Measurements from ENCODE around the gene ABLIM1. TPM values are rescaled to one million over a fixed set of nuclear protein-coding genes. Genes with fewer than 3 reads are reported as not detected.
A peak's percentile ranks its signal among the peaks of the same experiment; 100 is the strongest.

ABLIM1 gene
- total and polyA plus RNA-seq, 2 of the 13 experiments (the other 11 are each of a cell fraction or from before 2014, with no cell fraction given) = 59.4 to 92.7 TPM

DNA sequence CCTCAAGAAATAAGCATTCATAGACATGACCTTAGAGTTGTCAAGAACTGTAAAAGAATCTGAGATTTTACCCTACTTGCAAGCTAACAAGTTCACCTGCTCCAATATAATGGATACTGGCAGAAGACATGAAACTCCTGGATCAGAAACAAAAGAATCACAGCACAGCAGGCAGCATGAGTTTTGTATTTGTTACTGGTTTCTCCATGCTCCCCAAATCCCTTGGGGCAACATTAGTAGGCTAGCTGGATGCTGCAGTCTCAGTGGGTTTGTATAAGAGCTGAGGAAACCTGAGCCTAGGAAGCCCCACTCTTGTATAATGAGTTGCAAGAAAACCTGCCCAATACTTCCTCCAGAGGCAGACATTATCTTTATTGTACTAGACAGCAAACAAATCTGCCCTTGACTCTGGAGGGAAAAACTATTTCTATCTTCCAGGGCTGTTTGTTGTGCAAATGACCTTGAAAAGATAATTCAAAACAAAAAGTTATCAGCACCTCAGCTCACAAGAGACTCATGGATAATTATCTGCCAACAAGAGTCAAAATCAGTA is 64.8 kb downstream of the ABLIM1 start (continued):
- TF ChIP-seq EP300 (IDR thresholded peaks at IDR 0.05; ENCODE audit: low read depth in 2 of 2, low read length in 2 of 2) (no peak), EP300 (CRISPR knock-in tag; IDR thresholded peaks at IDR 0.05; ENCODE audit: borderline replicate concordance) (no peak), ELF3 (CRISPR knock-in tag; IDR thresholded peaks at IDR 0.05) (0 out of 2 replicates have a peak, but pooled peaks have one; percentile 26), ZNF3 (CRISPR knock-in tag; IDR thresholded peaks at IDR 0.05) (no peak), RXRB (CRISPR knock-in tag; IDR thresholded peaks at IDR 0.05; ENCODE audit: borderline replicate concordance) (peak; percentile 42; the same call in 1 of the 2 replicates), SOX13 (IDR thresholded peaks at IDR 0.05) (no peak), SOX13 (CRISPR knock-in tag; conservative IDR thresholded peaks at IDR 0.05 in 1 of 2, IDR thresholded peaks at IDR 0.05 in 1 of 2) (peak in 1 of 2 experiments; percentile 35; a peak in 1 of 4 replicates)

DNA sequence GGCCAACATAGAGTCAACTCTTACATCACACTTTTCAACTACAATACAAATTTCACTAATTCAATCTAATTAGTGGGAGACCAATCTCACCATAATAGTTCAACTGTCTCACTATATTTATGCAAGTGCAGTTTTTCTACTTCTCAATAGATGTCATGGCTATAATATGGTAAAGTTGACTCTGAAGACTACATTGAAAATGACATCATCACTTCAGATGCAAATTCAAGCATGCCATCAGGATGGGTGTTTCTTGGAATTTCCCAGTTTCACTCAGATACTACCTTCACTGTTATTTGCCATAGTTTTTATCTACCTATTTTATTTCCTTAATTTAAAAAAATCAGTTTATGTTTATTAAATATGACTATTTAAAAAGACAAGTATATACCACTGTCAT is 67.1 kb downstream of the ABLIM1 start:
- ChIA-PET CTCF (ENCODE audit: low intra/inter-chr PET ratio, low total read pairs) (no interaction called here), POLR2A (no interaction called here)
- Histone ChIP-seq H2AFZ (ENCODE audit: low read length) (no peak overlapping the region), H3K4me1 (ENCODE audit: insufficient read depth, low read length) (peaks cover 15% of the 10 kb centered on the region), H3K36me3 (replicated peaks in 1 of 2; ENCODE audit: control insufficient read depth in 1 of 2, insufficient read depth in 2 of 2, low read length in 2 of 2) (no peaks in the 10 kb centered on the region), H3K27ac (ENCODE audit: extremely low read length, insufficient read depth, low read length) (no peak overlapping the region), H3K4me3 (replicated peaks in 1 of 3; ENCODE audit: insufficient read depth in 1 of 3, low read depth in 2 of 3, low read length in 3 of 3) (no peak overlapping the region), H3K9ac (ENCODE audit: insufficient read depth, low read depth, low read length) (no peak overlapping the region), H3K79me2 (ENCODE audit: insufficient read depth, low read length) (no peaks in the 10 kb centered on the region), H4K20me1 (ENCODE audit: insufficient read depth, low read length) (no peaks in the 10 kb centered on the region), H3K27me3 (ENCODE audit: control insufficient read depth in 1 of 2, insufficient read depth in 2 of 2, low read length in 2 of 2) (no peaks in the 10 kb centered on the region), H3K4me2 (ENCODE audit: low read depth, low read length) (no peak overlapping the region), H3K9me3 (ENCODE audit: low read length) (no peaks in the 10 kb centered on the region)
- in situ Hi-C loops (cut with HindIII; ENCODE audit: extremely low pct_ligation_motif_present, low pct_unique_long_range_greater_than_20kb) (no loop called here), intact Hi-C loops (cut with micrococcal nuclease; ENCODE audit: unreplicated experiment) (no loop called here)
- ATAC-seq = no peak
- BruUV-seq (replicated peaks) = no TSS peak
- DNase-seq (ENCODE audit: low spot score) = no peak
- TF ChIP-seq ZSCAN12 (CRISPR knock-in tag; IDR thresholded peaks at IDR 0.05) (no peak), CREB1 (IDR thresholded peaks at IDR 0.05) (peak; percentile 30; the same call in 1 of the 2 replicates), CREB1 (CRISPR knock-in tag; IDR thresholded peaks at IDR 0.05) (no peak), ATF7 (IDR thresholded peaks at IDR 0.05) (peak; percentile 88), ATF7 (CRISPR knock-in tag; IDR thresholded peaks at IDR 0.05) (no peak)
- no peak for FAIRE-seq

Measured in HepG2 (cell line).